ENCODE results near the gene LYRM2. TPM values are rescaled to one million over a fixed set of nuclear protein-coding genes. Genes with fewer than 3 reads are reported as not detected.

Gene LYRM2, protein sequence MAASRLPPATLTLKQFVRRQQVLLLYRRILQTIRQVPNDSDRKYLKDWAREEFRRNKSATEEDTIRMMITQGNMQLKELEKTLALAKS
- total RNA-seq (22.5 TPM), polyA plus RNA-seq (ENCODE audit: insufficient read depth in 1 of 8, insufficient read length in 8 of 8, low replicate concordance in 1 of 8) (10 to 100 TPM; 18.6 to 28.2 (median 26.6) TPM)
- long read RNA-seq, donor 1, full-length matches to known transcripts = 11 of 11 reads
- long read RNA-seq, donor 1, partial matches to known transcripts = 0 of 11 reads
- long read RNA-seq, donor 1, other reads (novel, unspliced or antisense) = 0 of 11 reads
- long read RNA-seq, donor 2, full-length matches to known transcripts = 3 of 3 reads
- long read RNA-seq, donor 2, partial matches to known transcripts = 0 of 3 reads
- long read RNA-seq, donor 2, other reads (novel, unspliced or antisense) = 0 of 3 reads
- long read RNA-seq, donor 3, full-length matches to known transcripts = 22 of 22 reads
- long read RNA-seq, donor 3, partial matches to known transcripts = 0 of 22 reads
- long read RNA-seq, donor 3, other reads (novel, unspliced or antisense) = 0 of 22 reads
- long read RNA-seq, donor 4, full-length matches to known transcripts = 12 of 12 reads
- long read RNA-seq, donor 4, partial matches to known transcripts = 0 of 12 reads
- long read RNA-seq, donor 4, other reads (novel, unspliced or antisense) = 0 of 12 reads
- long read RNA-seq, donor 5, full-length matches to known transcripts = 33 of 33 reads
- long read RNA-seq, donor 5, partial matches to known transcripts = 0 of 33 reads
- long read RNA-seq, donor 5, other reads (novel, unspliced or antisense) = 0 of 33 reads
- long read RNA-seq, donor 6, full-length matches to known transcripts = 30 of 30 reads
- long read RNA-seq, donor 6, partial matches to known transcripts = 0 of 30 reads
- long read RNA-seq, donor 6, other reads (novel, unspliced or antisense) = 0 of 30 reads
- long read RNA-seq, donor 7, full-length matches to known transcripts = 20 of 20 reads
- long read RNA-seq, donor 7, partial matches to known transcripts = 0 of 20 reads
- long read RNA-seq, donor 7, other reads (novel, unspliced or antisense) = 0 of 20 reads
- long read RNA-seq, donor 8, full-length matches to known transcripts = 12 of 12 reads
- long read RNA-seq, donor 8, partial matches to known transcripts = 0 of 12 reads
- long read RNA-seq, donor 8, other reads (novel, unspliced or antisense) = 0 of 12 reads
- long read RNA-seq, donor 9, full-length matches to known transcripts = 21 of 21 reads
- long read RNA-seq, donor 9, partial matches to known transcripts = 0 of 21 reads
- long read RNA-seq, donor 9, other reads (novel, unspliced or antisense) = 0 of 21 reads
- long read RNA-seq, donor 10, full-length matches to known transcripts = 36 of 36 reads
- long read RNA-seq, donor 10, partial matches to known transcripts = 0 of 36 reads
- long read RNA-seq, donor 10, other reads (novel, unspliced or antisense) = 0 of 36 reads
- long read RNA-seq, donor 11, full-length matches to known transcripts = 12 of 12 reads
- long read RNA-seq, donor 11, partial matches to known transcripts = 0 of 12 reads
- long read RNA-seq, donor 11, other reads (novel, unspliced or antisense) = 0 of 12 reads

GRCh38 chr6:89638320-89639195 lies at the start of gene LYRM2:
LYRM2 (minus strand) TSS chr6:89638747; CDS start chr6:89638716, 31 bp downstream.
- Histone ChIP-seq H3K4me1 (ENCODE audit: control insufficient read depth, insufficient read depth, low read length) (peaks cover 10% of the 10 kb centered on the region), H3K27me3 (ENCODE audit: control insufficient read depth, insufficient read depth, low read length) (no peaks in the 10 kb centered on the region), H3K36me3 (ENCODE audit: control insufficient read depth, insufficient read depth, low read length) (peaks cover 19% of the 10 kb centered on the region), H3K4me3 (ENCODE audit: low read length) (peak within 1 kb of the TSS; percentile 77), H3K9me3 (replicated peaks; ENCODE audit: control insufficient read depth, low read depth, low read length) (no peaks in the 10 kb centered on the region), H3K27ac (ENCODE audit: low read length) (peak within 1 kb of the TSS; percentile 90)
- DNase-seq = peak; percentile 98
- 2% methylated on average over 58 of the region's 58 CpGs for WGBS (ENCODE audit: insufficient coverage)

- Histone ChIP-seq H3K36me3 (ENCODE audit: control insufficient read depth, insufficient read depth, low read length) (peaks cover 70% of the 10 kb centered on the region), H3K27ac (ENCODE audit: low read length) (no peak overlapping the region), H3K27me3 (ENCODE audit: control insufficient read depth, insufficient read depth, low read length) (no peaks in the 10 kb centered on the region), H3K4me3 (ENCODE audit: low read length) (no peak overlapping the region), H3K4me1 (ENCODE audit: control insufficient read depth, insufficient read depth, low read length) (no peaks in the 10 kb centered on the region), H3K9me3 (replicated peaks; ENCODE audit: control insufficient read depth, low read depth, low read length) (no peaks in the 10 kb centered on the region)
- 90% methylated on average over 2 of the region's 2 CpGs for WGBS (ENCODE audit: insufficient coverage)
- no peak for DNase-seq
Measured at GRCh38 chr6:89688328-89688727, 49.8 kb upstream of the LYRM2 start.

GRCh38 chr6:89685311-89685710 lies 46.8 kb upstream of the LYRM2 start:
- DNase-seq = no peak
- 86% methylated on average over 2 of the region's 2 CpGs for WGBS (ENCODE audit: insufficient coverage)
- Histone ChIP-seq H3K9me3 (replicated peaks; ENCODE audit: control insufficient read depth, low read depth, low read length) (no peaks in the 10 kb centered on the region), H3K27me3 (ENCODE audit: control insufficient read depth, insufficient read depth, low read length) (no peaks in the 10 kb centered on the region), H3K4me1 (ENCODE audit: control insufficient read depth, insufficient read depth, low read length) (no peaks in the 10 kb centered on the region), H3K4me3 (ENCODE audit: low read length) (no peak overlapping the region), H3K36me3 (ENCODE audit: control insufficient read depth, insufficient read depth, low read length) (peaks cover 68% of the 10 kb centered on the region), H3K27ac (ENCODE audit: low read length) (no peak overlapping the region)

DNA sequence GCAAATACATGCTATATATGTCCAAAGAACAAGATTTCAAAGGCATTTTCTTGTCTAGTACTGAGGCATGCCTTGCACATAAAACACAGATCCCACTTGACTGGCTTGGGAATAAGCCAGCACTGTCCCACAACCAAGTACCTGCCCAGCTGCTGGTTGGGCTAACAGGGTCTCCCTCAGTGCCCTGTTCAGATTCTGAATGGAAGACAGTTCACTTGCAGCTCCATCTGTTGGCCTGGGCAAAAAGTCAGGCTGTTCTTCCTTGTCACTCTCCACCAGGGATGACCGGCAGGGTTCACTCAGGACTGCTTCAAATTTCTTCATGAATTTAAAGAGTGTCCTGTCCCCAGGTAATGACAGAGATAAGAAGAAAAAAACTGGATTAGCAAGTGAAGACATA lies 44.4 kb upstream of the LYRM2 start:
- no CpG with 5 or more reads among the region's 1 CpG for WGBS (ENCODE audit: insufficient coverage)
- H3K4me1 ChIP-seq (ENCODE audit: control insufficient read depth, insufficient read depth, low read length) = no peaks in the 10 kb centered on the region
- no peaks in the 10 kb centered on the region for H3K9me3 ChIP-seq (replicated peaks; ENCODE audit: control insufficient read depth, low read depth, low read length)
- no peaks in the 10 kb centered on the region for H3K27me3 ChIP-seq (ENCODE audit: control insufficient read depth, insufficient read depth, low read length)
- no peak overlapping the region for H3K27ac ChIP-seq (ENCODE audit: low read length)
- H3K4me3 ChIP-seq (ENCODE audit: low read length) = no peak overlapping the region
- peaks cover 76% of the 10 kb centered on the region for H3K36me3 ChIP-seq (ENCODE audit: control insufficient read depth, insufficient read depth, low read length)
- DNase-seq = no peak

DNA sequence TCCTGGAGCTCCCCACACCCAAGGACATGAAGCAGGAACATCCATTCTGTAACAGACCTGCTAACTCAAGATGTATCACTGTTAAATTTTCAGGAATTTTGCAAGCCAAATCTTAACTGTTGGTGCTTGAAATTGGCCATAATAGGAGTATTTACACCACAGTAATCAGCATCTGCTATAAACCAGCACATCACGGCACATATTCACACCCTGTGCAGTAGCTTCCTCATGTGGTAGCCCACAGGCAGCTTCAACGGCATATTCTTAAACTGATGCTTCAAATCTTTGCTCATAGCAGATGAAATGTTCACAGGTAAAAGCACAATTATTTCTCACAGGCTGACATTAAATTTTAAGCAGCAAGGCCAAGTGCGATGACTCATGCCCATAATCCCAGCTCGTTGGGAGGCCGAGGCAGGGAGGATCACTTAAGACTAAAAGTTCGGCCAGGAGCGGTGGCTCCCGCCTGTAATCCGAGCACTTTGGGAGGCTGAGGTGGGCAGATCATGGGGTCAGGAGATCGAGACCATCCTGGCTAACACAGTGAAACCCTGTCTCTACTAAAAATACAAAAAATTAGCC lies 43.5 kb upstream of the LYRM2 start:
- DNase-seq = no peak

GRCh38 chr6:89680551-89680950 lies 42.0 kb upstream of the LYRM2 start:
- 88% methylated on average over 7 of the region's 7 CpGs for WGBS (ENCODE audit: insufficient coverage)
- Histone ChIP-seq H3K27me3 (ENCODE audit: control insufficient read depth, insufficient read depth, low read length) (no peaks in the 10 kb centered on the region), H3K4me3 (ENCODE audit: low read length) (no peak overlapping the region), H3K36me3 (ENCODE audit: control insufficient read depth, insufficient read depth, low read length) (peaks cover 69% of the 10 kb centered on the region), H3K4me1 (ENCODE audit: control insufficient read depth, insufficient read depth, low read length) (no peaks in the 10 kb centered on the region), H3K27ac (ENCODE audit: low read length) (no peak overlapping the region), H3K9me3 (replicated peaks; ENCODE audit: control insufficient read depth, low read depth, low read length) (no peaks in the 10 kb centered on the region)
- no peak for DNase-seq

More for the DNA sequence above, 43.5 kb upstream of the LYRM2 start:
- Histone ChIP-seq H3K36me3 (ENCODE audit: control insufficient read depth, insufficient read depth, low read length) (peaks cover 75% of the 10 kb centered on the region), H3K4me1 (ENCODE audit: control insufficient read depth, insufficient read depth, low read length) (no peaks in the 10 kb centered on the region), H3K27ac (ENCODE audit: low read length) (no peak overlapping the region), H3K9me3 (replicated peaks; ENCODE audit: control insufficient read depth, low read depth, low read length) (no peaks in the 10 kb centered on the region), H3K4me3 (ENCODE audit: low read length) (no peak overlapping the region), H3K27me3 (ENCODE audit: control insufficient read depth, insufficient read depth, low read length) (no peaks in the 10 kb centered on the region)
- WGBS (ENCODE audit: insufficient coverage) = 97% methylated on average over 6 of the region's 10 CpGs

GRCh38 chr6:89680150-89680549 lies 41.6 kb upstream of the LYRM2 start:
- WGBS (ENCODE audit: insufficient coverage) = 100% methylated on average over 1 of the region's 2 CpGs
- Histone ChIP-seq H3K27ac (ENCODE audit: low read length) (no peak overlapping the region), H3K4me1 (ENCODE audit: control insufficient read depth, insufficient read depth, low read length) (no peaks in the 10 kb centered on the region), H3K9me3 (replicated peaks; ENCODE audit: control insufficient read depth, low read depth, low read length) (no peaks in the 10 kb centered on the region), H3K36me3 (ENCODE audit: control insufficient read depth, insufficient read depth, low read length) (peaks cover 69% of the 10 kb centered on the region), H3K4me3 (ENCODE audit: low read length) (no peak overlapping the region), H3K27me3 (ENCODE audit: control insufficient read depth, insufficient read depth, low read length) (no peaks in the 10 kb centered on the region)
- DNase-seq = no peak

- no peak overlapping the region for H3K4me3 ChIP-seq (ENCODE audit: low read length)
- no peaks in the 10 kb centered on the region for H3K9me3 ChIP-seq (replicated peaks; ENCODE audit: control insufficient read depth, low read depth, low read length)
- no peak for DNase-seq
- H3K27ac ChIP-seq (ENCODE audit: low read length) = no peak overlapping the region
- no peaks in the 10 kb centered on the region for H3K4me1 ChIP-seq (ENCODE audit: control insufficient read depth, insufficient read depth, low read length)
- 89% methylated on average over 2 of the region's 6 CpGs for WGBS (ENCODE audit: insufficient coverage)
- peaks cover 71% of the 10 kb centered on the region for H3K36me3 ChIP-seq (ENCODE audit: control insufficient read depth, insufficient read depth, low read length)
- no peaks in the 10 kb centered on the region for H3K27me3 ChIP-seq (ENCODE audit: control insufficient read depth, insufficient read depth, low read length)
Measured at GRCh38 chr6:89679215-89680120, 40.9 kb upstream of the LYRM2 start.
